HG03521 (cell line): ENCODE results near the gene ETAA1.

Experiments
- ATAC-seq: cut with Tn5 transposase; IDR thresholded peaks from one replicate; pipeline ENCODE4 v1.9.1; 2021; ENCODE audit warnings: mild to moderate bottlenecking, moderate library complexity; ENCODE audit not compliant: unreplicated experiment

Gene ETAA1

GRCh38 chr2:67436221-67436620 lies 39.1 kb downstream of the ETAA1 start:
- ATAC-seq = no peak

DNA sequence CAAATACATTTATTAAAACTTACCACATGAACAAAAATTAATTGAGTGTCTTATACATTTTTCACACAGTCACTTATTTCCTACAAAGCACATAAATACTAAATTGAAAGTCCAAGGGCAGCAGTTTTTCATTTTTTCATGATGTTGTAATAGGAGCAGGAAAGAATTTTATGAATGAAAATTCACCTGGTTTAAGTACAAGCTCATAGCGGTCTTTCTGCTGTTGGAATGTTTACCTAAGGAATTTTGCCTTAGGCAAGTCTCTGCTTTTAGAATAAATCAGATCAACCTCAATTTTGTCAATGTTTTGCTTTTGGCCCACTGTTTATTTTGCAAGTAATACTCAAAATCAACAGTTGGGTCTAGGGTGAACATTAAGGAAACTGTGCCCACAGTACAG lies 40.0 kb downstream of the ETAA1 start:
- no peak for ATAC-seq

GRCh38 chr2:67438337-67438736 lies 41.2 kb downstream of the ETAA1 start:
- no peak for ATAC-seq

DNA sequence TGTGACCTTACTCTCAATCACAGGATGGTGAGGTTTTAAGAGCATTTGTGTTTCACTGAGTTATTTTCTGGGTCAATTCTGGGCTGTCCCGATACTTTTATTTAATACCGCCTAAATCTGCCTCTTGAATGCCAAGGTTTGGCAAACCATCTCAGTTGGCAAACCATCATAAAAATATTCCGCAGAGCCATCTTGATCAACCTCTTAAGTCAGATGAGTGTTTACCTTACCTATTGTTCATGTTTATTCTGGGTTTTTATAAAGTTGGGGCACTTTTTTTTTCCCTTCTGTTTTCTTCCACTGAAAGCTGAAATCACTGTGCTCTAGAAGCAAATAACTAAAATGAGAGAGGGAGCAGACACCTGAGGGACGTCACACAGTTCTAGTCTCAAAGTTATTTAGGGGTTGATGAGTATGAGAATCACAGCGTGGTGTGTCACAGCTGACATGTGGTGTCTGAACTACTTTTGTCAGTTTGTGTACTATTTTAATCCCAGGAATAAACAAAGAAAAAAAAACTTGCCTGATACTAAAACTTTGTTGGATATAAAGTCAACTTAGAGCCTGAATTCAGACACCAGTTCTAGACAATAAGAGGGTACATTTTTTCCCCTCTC lies 48.6 kb downstream of the ETAA1 start:
- ATAC-seq = no peak

- ATAC-seq = no peak
Measured at GRCh38 chr2:67446491-67446911, 49.4 kb downstream of the ETAA1 start.

DNA sequence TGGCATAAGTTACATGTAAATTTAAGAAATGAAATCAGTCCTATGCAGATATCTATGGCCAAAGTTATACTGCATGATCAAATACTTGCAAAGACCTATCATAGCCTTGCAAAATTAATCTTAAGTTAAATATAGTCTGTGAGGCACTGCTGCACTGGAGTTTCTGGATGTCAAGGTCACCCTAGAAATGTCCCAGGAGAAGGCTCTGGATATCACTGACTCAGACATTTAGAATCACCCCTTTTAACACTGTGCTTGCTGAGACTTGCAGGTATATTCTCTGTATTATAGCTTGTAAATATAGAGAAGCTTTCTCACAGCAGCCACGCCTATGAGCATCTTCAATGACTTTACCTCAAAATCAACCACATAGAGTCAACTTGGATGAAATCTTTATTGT lies 51.5 kb downstream of the ETAA1 start:
- no peak for ATAC-seq

DNA sequence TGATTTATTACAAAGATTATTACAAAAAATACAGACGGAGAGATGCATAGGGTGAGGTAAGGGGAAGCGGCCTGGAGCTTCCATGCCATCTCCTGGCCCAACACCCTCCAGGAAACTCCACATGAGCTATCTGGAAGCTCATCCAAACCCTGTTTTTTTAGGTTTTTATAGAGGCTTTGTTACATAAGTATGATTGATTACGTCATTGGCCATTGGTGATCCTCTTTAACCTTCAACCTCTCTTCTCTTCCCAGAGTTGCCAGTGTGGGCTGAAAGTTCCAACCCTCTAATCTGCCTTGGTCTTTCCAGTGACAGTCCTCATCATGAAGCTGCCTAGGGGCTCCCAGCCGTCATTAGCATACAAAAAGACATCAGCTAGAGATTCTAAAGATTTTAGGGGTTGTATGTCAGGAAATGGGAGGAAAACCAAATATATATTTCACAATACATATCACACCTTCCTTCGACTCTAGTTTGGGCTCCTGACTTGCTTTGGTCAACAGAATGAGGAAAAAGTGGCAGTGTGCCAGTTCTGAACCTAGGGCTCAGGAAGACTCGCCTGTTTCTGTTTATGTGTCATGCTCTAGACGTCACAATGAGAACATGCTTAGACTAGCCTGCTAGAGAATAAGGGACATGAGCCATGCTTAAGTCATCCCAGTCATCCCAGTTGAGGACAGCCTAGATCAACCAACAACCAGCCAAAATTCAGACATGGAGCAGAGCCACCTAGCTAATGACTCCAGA lies 54.1 kb downstream of the ETAA1 start:
- no peak for ATAC-seq

GRCh38 chr2:67453310-67453709 lies 56.2 kb downstream of the ETAA1 start:
- ATAC-seq = no peak

GRCh38 chr2:67455219-67456142 lies 58.3 kb downstream of the ETAA1 start:
- ATAC-seq = no peak

DNA sequence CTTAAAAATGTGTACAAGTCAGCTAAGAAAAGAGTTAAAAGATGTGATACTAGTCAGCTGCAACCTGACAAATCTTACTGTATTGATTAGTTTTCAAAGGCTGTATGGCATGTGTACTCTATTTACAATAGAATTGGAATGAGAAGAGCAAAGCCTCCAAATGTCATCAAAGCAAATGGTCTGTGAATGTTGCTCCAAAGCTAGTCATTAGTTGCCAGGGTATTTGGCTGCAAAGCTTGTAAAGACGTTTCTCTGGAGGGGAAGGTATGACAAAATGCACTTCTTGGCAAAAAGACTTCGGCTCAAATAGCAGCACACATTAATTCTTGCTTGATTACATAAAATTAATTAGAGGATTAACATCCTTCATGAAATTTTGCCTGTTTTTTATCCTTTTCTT lies 59.3 kb downstream of the ETAA1 start:
- no peak for ATAC-seq

DNA sequence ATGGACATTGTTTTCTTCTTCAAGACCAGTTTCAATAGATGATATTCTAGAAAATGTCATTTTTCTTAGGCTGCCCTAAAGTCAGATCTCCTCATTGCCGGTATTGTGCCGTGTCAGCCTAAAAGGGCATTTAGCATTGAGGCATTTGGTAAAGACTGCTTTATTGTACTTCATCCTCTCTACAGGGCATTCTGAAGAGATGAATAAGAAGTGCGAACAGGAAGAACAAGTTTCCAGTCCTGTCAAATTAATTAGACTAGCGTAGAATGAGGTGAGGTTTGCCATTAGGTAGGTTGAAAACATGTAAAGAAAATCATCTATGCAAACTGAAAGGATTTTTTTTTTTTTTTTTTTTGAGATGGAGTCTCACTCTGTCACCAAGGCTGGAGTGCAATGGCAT lies 60.6 kb downstream of the ETAA1 start:
- no peak for ATAC-seq

GRCh38 chr2:67459761-67460160 lies 62.6 kb downstream of the ETAA1 start:
- ATAC-seq = no peak
